ENCODE measurements around the gene ORM2. TPM values are rescaled to one million over a fixed set of nuclear protein-coding genes. Genes with fewer than 3 reads are reported as not detected.

ORM2 gene
- total RNA-seq, 3 donors from 2014 or later (not counting 1 experiment from before 2014, with no cell fraction given), result not detected

- DNase-seq, result peak; percentile 62 to 77
- no peaks in the 10 kb centered on the region for H3K36me3 ChIP-seq (ENCODE audit: control insufficient read depth, insufficient read depth, low read length)
- H3K4me3 Mint-ChIP-seq, result no peak overlapping the region
- ATAC-seq, result peak; percentile 64 to 79 (median 66)
- H3K27ac Mint-ChIP-seq, result no peak overlapping the region
- 18% methylated on average over 12 of the region's 12 CpGs for whole genome bisulfite sequencing (ENCODE audit: insufficient coverage)
- peaks cover 0 to 4% of the 10 kb centered on the region in 2 donors for H3K9me3 Mint-ChIP-seq
- peaks cover 0 to 5% of the 10 kb centered on the region in 2 donors for H3K4me1 Mint-ChIP-seq
- peaks cover 2% of the 10 kb centered on the region for H3K27me3 ChIP-seq (ENCODE audit: control insufficient read depth, insufficient read depth, low read length)
- intact Hi-C loops (cut with micrococcal nuclease), result loop anchor here (1.0 to 5.0 kb wide), 3 partner anchors 136 to 209 kb away; partner anchors contain the start of gene COL27A1
- no peak overlapping the region for H3K27ac ChIP-seq (ENCODE audit: low read length)
- peak; percentile 97 for TF ChIP-seq CTCF (IDR thresholded peaks at IDR 0.05)
- peaks cover 3% of the 10 kb centered on the region for H3K4me1 ChIP-seq (ENCODE audit: control insufficient read depth, insufficient read depth, low read length)
- no peak overlapping the region for H3K4me3 ChIP-seq (ENCODE audit: low read length)
- H3K36me3 Mint-ChIP-seq, result peaks cover 16% of the 10 kb centered on the region
- H3K9me3 ChIP-seq (ENCODE audit: control insufficient read depth, insufficient read depth, low read length), result peaks cover 4% of the 10 kb centered on the region
- H3K27me3 Mint-ChIP-seq (ENCODE audit: low read depth in 2 of 2), result peaks cover 20 to 32% of the 10 kb centered on the region in 2 donors
Observed at GRCh38 chr9:114291064-114291474, 38.6 kb upstream of the ORM2 start.

GRCh38 chr9:114291886-114292590 is 37.6 kb upstream of the ORM2 start:
- DNase-seq (no peak), ATAC-seq (no peak)
- peaks cover 2% of the 10 kb centered on the region for H3K27me3 ChIP-seq (ENCODE audit: control insufficient read depth, insufficient read depth, low read length)
- WGBS (ENCODE audit: insufficient coverage), result 84% methylated on average over 10 of the region's 11 CpGs
- no peak overlapping the region for H3K4me3 ChIP-seq (ENCODE audit: low read length)
- no peak for TF ChIP-seq CTCF (IDR thresholded peaks at IDR 0.05)
- peaks cover 3% of the 10 kb centered on the region for H3K4me1 ChIP-seq (ENCODE audit: control insufficient read depth, insufficient read depth, low read length)
- H3K27ac ChIP-seq (ENCODE audit: low read length), result no peak overlapping the region
- no peak overlapping the region for H3K4me3 Mint-ChIP-seq
- H3K4me1 Mint-ChIP-seq, result peaks cover 0 to 5% of the 10 kb centered on the region in 2 donors
- intact Hi-C loops (cut with micrococcal nuclease), result loop anchor here (1.0 to 5.0 kb wide), 3 partner anchors 137 to 210 kb away; partner anchors contain the start of gene COL27A1
- peaks cover 0 to 4% of the 10 kb centered on the region in 2 donors for H3K9me3 Mint-ChIP-seq
- H3K9me3 ChIP-seq (ENCODE audit: control insufficient read depth, insufficient read depth, low read length), result peaks cover 4% of the 10 kb centered on the region
- peaks cover 20 to 32% of the 10 kb centered on the region in 2 donors for H3K27me3 Mint-ChIP-seq (ENCODE audit: low read depth in 2 of 2)
- peaks cover 16% of the 10 kb centered on the region for H3K36me3 Mint-ChIP-seq
- H3K36me3 ChIP-seq (ENCODE audit: control insufficient read depth, insufficient read depth, low read length), result no peaks in the 10 kb centered on the region
- H3K27ac Mint-ChIP-seq, result no peak overlapping the region

- no peak overlapping the region for H3K27ac ChIP-seq (ENCODE audit: low read length)
- intact Hi-C loops (cut with micrococcal nuclease), result loop anchor here (5.0 kb wide), 1 partner anchor 187 kb away; no protein-coding TSS in a partner anchor
Observed at GRCh38 chr9:114294664-114295063, 35.0 kb upstream of the ORM2 start.

More at GRCh38 chr9:114294664-114295063, 35.0 kb upstream of the ORM2 start:
- Mint-ChIP-seq H3K4me3 (no peak overlapping the region), H3K4me1 (peaks cover 0 to 5% of the 10 kb centered on the region in 2 donors), H3K27ac (no peak overlapping the region), H3K9me3 (peaks cover 0 to 4% of the 10 kb centered on the region in 2 donors), H3K36me3 (peaks cover 16% of the 10 kb centered on the region), H3K27me3 (ENCODE audit: low read depth in 2 of 2) (peaks cover 20 to 39% of the 10 kb centered on the region in 2 donors)
- H3K36me3 ChIP-seq (ENCODE audit: control insufficient read depth, insufficient read depth, low read length), result no peaks in the 10 kb centered on the region
- H3K4me3 ChIP-seq (ENCODE audit: low read length), result no peak overlapping the region
- peaks cover 3% of the 10 kb centered on the region for H3K4me1 ChIP-seq (ENCODE audit: control insufficient read depth, insufficient read depth, low read length)
- ATAC-seq, result no peak
- H3K27me3 ChIP-seq (ENCODE audit: control insufficient read depth, insufficient read depth, low read length), result peaks cover 2% of the 10 kb centered on the region
- peaks cover 4% of the 10 kb centered on the region for H3K9me3 ChIP-seq (ENCODE audit: control insufficient read depth, insufficient read depth, low read length)
- no peak for DNase-seq
- no peak for TF ChIP-seq CTCF (IDR thresholded peaks at IDR 0.05)

All from natural killer cell (primary cell).